ENCODE results near the gene TPBGL. TPM values are rescaled to one million over a fixed set of nuclear protein-coding genes. Genes with fewer than 3 reads are reported as not detected.
A peak's percentile ranks its signal among the peaks of the same experiment; 100 is the strongest.

TPBGL gene
- total and polyA plus RNA-seq, 2 donors: 0.05 to 0.23 TPM

- H3K27me3 ChIP-seq (ENCODE audit: control insufficient read depth in 2 of 2, insufficient read depth in 1 of 2, low read length in 1 of 2): no peaks in the 10 kb centered on the region
- peaks cover 0 to 2% of the 10 kb centered on the region in 2 donors for H3K9me3 ChIP-seq (ENCODE audit: control insufficient read depth in 2 of 2, insufficient read depth in 1 of 2, low read length in 1 of 2)
- no peak for DNase-seq (ENCODE audit: low read depth in 6 of 9, low spot score in 9 of 9)
- H3K27ac ChIP-seq (ENCODE audit: low read depth in 1 of 2, low read length in 1 of 2): no peak overlapping the region
- no peak overlapping the region for H3K4me3 ChIP-seq (ENCODE audit: low read length in 2 of 2)
- peaks cover 16 to 35% of the 10 kb centered on the region in 2 donors for H3K4me1 ChIP-seq (ENCODE audit: control insufficient read depth in 2 of 2, insufficient read depth in 2 of 2, low read length in 2 of 2)
- WGBS: 96% methylated on average over 5 of the region's 5 CpGs
- H3K36me3 ChIP-seq (ENCODE audit: control insufficient read depth in 2 of 2, insufficient read depth in 2 of 2, low read length in 1 of 2): peaks cover 0 to 9% of the 10 kb centered on the region in 2 donors
These were observed 38.7 kb downstream of the TPBGL start for GRCh38 chr11:75279273-75279672.

GRCh38 chr11:75280227-75280701 lies 39.7 kb downstream of the TPBGL start:
- H3K4me3 ChIP-seq (ENCODE audit: low read length in 2 of 2): no peak overlapping the region
- no peak overlapping the region for H3K27ac ChIP-seq (ENCODE audit: low read depth in 1 of 2, low read length in 1 of 2)
- peaks cover 0 to 2% of the 10 kb centered on the region in 2 donors for H3K9me3 ChIP-seq (ENCODE audit: control insufficient read depth in 2 of 2, insufficient read depth in 1 of 2, low read length in 1 of 2)
- peaks cover 14 to 32% of the 10 kb centered on the region in 2 donors for H3K4me1 ChIP-seq (ENCODE audit: control insufficient read depth in 2 of 2, insufficient read depth in 2 of 2, low read length in 2 of 2)
- no peaks in the 10 kb centered on the region for H3K27me3 ChIP-seq (ENCODE audit: control insufficient read depth in 2 of 2, insufficient read depth in 1 of 2, low read length in 1 of 2)
- DNase-seq (ENCODE audit: low read depth in 6 of 9, low spot score in 9 of 9): peak; percentile 46 to 87 (median 72)
- peaks cover 0 to 9% of the 10 kb centered on the region in 2 donors for H3K36me3 ChIP-seq (ENCODE audit: control insufficient read depth in 2 of 2, insufficient read depth in 2 of 2, low read length in 1 of 2)
- WGBS: 38% methylated on average over 9 of the region's 9 CpGs

- Histone ChIP-seq H3K4me3 (ENCODE audit: low read length in 2 of 2) (no peak overlapping the region), H3K27ac (ENCODE audit: low read depth in 1 of 2, low read length in 1 of 2) (no peak overlapping the region), H3K4me1 (ENCODE audit: control insufficient read depth in 2 of 2, insufficient read depth in 2 of 2, low read length in 2 of 2) (peaks cover 13 to 27% of the 10 kb centered on the region in 2 donors), H3K9me3 (ENCODE audit: control insufficient read depth in 2 of 2, insufficient read depth in 1 of 2, low read length in 1 of 2) (peaks cover 0 to 2% of the 10 kb centered on the region in 2 donors), H3K27me3 (ENCODE audit: control insufficient read depth in 2 of 2, insufficient read depth in 1 of 2, low read length in 1 of 2) (no peaks in the 10 kb centered on the region), H3K36me3 (ENCODE audit: control insufficient read depth in 2 of 2, insufficient read depth in 2 of 2, low read length in 1 of 2) (peaks cover 0 to 9% of the 10 kb centered on the region in 2 donors)
- WGBS: 95% methylated on average over 15 of the region's 15 CpGs
- no peak for DNase-seq (ENCODE audit: low read depth in 6 of 9, low spot score in 9 of 9)
These were observed 40.3 kb downstream of the TPBGL start for GRCh38 chr11:75280770-75281468.

DNA sequence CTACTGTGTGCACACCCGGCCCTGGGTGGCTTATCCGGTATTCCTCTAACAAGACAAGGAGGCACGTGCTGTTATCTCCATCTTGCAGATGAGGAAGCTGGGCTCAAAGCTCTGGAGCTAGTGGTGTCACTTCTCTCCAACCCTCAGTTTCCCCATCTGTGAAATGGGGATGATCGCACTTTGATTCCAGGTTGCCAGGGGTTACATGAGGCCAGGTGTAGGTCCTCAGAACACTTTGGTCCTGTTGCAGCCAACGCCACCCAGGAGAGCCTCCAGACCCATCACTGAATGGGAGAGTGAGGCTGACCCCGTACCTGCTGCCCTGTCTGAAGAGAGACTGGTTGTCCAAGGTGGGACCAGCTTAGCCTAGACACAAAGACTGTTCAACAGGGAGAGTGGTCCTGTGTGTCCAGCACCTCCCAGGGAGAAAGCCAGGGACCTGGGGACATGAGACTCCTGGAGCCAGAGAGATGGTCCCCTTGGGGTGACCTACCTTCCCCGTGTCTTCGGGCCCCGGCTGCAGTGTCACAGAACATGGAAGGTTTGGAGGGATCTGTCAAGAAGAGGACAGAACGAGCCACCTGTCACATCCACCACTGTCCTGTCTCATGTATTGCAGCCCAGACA lies 41.0 kb downstream of the TPBGL start:
- H3K36me3 ChIP-seq (ENCODE audit: control insufficient read depth in 2 of 2, insufficient read depth in 2 of 2, low read length in 1 of 2): peaks cover 0 to 9% of the 10 kb centered on the region in 2 donors
- H3K4me1 ChIP-seq (ENCODE audit: control insufficient read depth in 2 of 2, insufficient read depth in 2 of 2, low read length in 2 of 2): peaks cover 7 to 21% of the 10 kb centered on the region in 2 donors
- H3K4me3 ChIP-seq (ENCODE audit: low read length in 2 of 2): no peak overlapping the region
- WGBS: 95% methylated on average over 10 of the region's 10 CpGs
- no peak for DNase-seq (ENCODE audit: low read depth in 6 of 9, low spot score in 9 of 9)
- no peak overlapping the region for H3K27ac ChIP-seq (ENCODE audit: low read depth in 1 of 2, low read length in 1 of 2)
- peaks cover 0 to 2% of the 10 kb centered on the region in 2 donors for H3K9me3 ChIP-seq (ENCODE audit: control insufficient read depth in 2 of 2, insufficient read depth in 1 of 2, low read length in 1 of 2)
- H3K27me3 ChIP-seq (ENCODE audit: control insufficient read depth in 2 of 2, insufficient read depth in 1 of 2, low read length in 1 of 2): no peaks in the 10 kb centered on the region

DNA sequence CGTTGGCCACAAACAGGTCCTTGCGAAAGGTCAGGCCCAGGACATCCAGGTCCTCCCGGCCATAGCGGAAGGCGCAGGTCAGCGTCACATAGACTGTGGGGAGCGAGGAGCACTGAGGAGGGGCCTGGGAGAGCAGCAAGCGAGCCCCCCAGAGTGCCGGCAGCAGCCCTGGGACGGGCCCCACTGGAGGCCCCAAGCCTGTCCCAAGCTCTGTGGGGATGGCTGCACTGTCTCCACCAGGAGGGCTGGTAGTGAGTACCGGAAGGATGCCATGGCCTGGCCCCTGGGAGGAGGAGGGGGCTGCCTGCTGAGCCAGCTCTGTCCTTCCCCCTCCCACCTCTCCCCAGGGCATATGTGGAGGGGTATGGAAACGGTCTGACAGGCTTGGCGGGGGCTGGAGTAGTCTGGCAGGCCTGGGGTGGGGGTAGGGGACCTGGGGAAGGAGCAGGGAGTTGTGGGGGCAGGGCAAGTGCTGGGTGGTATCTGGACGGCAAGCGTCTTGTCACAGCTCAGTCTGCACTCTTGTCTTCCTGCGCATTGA lies 42.9 kb downstream of the TPBGL start:
- H3K4me1 ChIP-seq (ENCODE audit: control insufficient read depth in 2 of 2, insufficient read depth in 2 of 2, low read length in 2 of 2): peaks cover 0 to 6% of the 10 kb centered on the region in 2 donors
- H3K27ac ChIP-seq (ENCODE audit: low read depth in 1 of 2, low read length in 1 of 2): no peak overlapping the region
- 92% methylated on average over 16 of the region's 16 CpGs for WGBS
- H3K36me3 ChIP-seq (ENCODE audit: control insufficient read depth in 2 of 2, insufficient read depth in 2 of 2, low read length in 1 of 2): peaks cover 0 to 2% of the 10 kb centered on the region in 2 donors
- H3K27me3 ChIP-seq (ENCODE audit: control insufficient read depth in 2 of 2, insufficient read depth in 1 of 2, low read length in 1 of 2): no peaks in the 10 kb centered on the region
- H3K9me3 ChIP-seq (ENCODE audit: control insufficient read depth in 2 of 2, insufficient read depth in 1 of 2, low read length in 1 of 2): no peaks in the 10 kb centered on the region
- no peak for DNase-seq (ENCODE audit: low read depth in 6 of 9, low spot score in 9 of 9)
- H3K4me3 ChIP-seq (ENCODE audit: low read length in 2 of 2): no peak overlapping the region

DNA sequence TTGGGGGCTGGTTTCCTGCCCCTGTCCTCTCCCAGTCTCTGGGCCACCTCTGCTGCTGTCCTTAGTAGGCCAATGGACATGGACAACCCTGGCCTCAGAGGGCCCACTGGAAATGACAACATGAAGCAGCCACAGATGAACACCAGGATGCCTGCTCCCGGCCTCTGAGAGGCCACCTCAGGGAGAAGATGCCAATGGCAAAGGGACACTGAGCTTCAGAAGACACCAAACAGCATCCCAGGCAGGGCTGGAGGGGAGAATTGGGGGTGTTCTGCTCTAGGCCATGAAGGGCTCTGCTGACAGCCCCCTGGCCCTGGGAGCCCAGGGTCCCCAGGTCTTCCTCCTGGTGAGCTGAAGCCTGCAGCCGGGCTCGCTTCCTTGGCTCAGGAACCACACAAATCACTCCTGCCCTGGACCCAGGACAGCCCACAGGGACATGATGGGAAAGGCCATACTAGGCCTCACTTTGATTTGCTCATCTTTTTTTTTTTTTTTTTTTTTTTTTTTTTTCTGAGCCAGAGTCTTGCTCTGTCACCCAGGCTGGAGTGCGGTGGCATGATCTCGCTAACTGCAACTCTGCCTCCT lies 45.3 kb downstream of the TPBGL start:
- no peaks in the 10 kb centered on the region for H3K9me3 ChIP-seq (ENCODE audit: control insufficient read depth in 2 of 2, insufficient read depth in 1 of 2, low read length in 1 of 2)
- no peaks in the 10 kb centered on the region for H3K27me3 ChIP-seq (ENCODE audit: control insufficient read depth in 2 of 2, insufficient read depth in 1 of 2, low read length in 1 of 2)
- H3K27ac ChIP-seq (ENCODE audit: low read depth in 1 of 2, low read length in 1 of 2): no peak overlapping the region
- peaks cover 0 to 2% of the 10 kb centered on the region in 2 donors for H3K36me3 ChIP-seq (ENCODE audit: control insufficient read depth in 2 of 2, insufficient read depth in 2 of 2, low read length in 1 of 2)
- no peak overlapping the region for H3K4me3 ChIP-seq (ENCODE audit: low read length in 2 of 2)
- H3K4me1 ChIP-seq (ENCODE audit: control insufficient read depth in 2 of 2, insufficient read depth in 2 of 2, low read length in 2 of 2): no peaks in the 10 kb centered on the region
- 98% methylated on average over 5 of the region's 5 CpGs for WGBS
- DNase-seq (ENCODE audit: low read depth in 6 of 9, low spot score in 9 of 9): no peak

DNA sequence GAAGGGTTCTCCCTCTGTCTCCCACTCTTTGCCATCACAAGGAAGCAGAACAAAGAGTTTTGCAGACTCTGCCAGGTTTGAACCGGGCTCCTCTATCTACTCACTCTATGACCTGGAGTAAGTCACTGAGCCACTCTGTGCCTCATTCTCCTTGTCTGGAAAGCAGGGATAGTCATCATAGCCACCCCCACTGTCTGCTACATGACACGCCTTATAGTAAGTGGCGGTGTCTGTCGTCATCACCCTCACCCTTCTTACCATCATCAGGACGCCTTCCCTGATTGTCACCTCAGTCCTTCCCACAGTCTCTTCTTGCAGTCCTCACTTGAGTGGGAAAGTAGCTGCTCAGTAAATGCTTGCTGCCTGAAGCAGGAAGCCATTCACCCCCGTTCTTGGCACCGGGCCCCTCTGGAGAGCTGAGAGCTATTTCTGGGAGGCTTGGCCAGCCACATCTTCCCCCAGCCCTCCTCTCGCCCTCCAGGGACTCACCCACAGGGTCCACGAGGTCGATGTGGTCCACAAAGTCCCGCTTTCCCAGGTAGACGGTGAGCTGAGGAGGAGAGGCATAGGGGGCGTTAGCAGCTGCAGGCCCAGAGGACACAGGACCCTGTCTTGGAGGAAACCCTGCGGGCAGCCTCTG lies 46.4 kb downstream of the TPBGL start:
- H3K27me3 ChIP-seq (ENCODE audit: control insufficient read depth in 2 of 2, insufficient read depth in 1 of 2, low read length in 1 of 2): no peaks in the 10 kb centered on the region
- H3K9me3 ChIP-seq (ENCODE audit: control insufficient read depth in 2 of 2, insufficient read depth in 1 of 2, low read length in 1 of 2): no peaks in the 10 kb centered on the region
- DNase-seq (ENCODE audit: low read depth in 6 of 9, low spot score in 9 of 9): no peak
- H3K4me3 ChIP-seq (ENCODE audit: low read length in 2 of 2): no peak overlapping the region
- H3K36me3 ChIP-seq (ENCODE audit: control insufficient read depth in 2 of 2, insufficient read depth in 2 of 2, low read length in 1 of 2): peaks cover 0 to 2% of the 10 kb centered on the region in 2 donors
- H3K4me1 ChIP-seq (ENCODE audit: control insufficient read depth in 2 of 2, insufficient read depth in 2 of 2, low read length in 2 of 2): no peaks in the 10 kb centered on the region
- H3K27ac ChIP-seq (ENCODE audit: low read depth in 1 of 2, low read length in 1 of 2): no peak overlapping the region
- WGBS: 90% methylated on average over 14 of the region's 14 CpGs

DNA sequence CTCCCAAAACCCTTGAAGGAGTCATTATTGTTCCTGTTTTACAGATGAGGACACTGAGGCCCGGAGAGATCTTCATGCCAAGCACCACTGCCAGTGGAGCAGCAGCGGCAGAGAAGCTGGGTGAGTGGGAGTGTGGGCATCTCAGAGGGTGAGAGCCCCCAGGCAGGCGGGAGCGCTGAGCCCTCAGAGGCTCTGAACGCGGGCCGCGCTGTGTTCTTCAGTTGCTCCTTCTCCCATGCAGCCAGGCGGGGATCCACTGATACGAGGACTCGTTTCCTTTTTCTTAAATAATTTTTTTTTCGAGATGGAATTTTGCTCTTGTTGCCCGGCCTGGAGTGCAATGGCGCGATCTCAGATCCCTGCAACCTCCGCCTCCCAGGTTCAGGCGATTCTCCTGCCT lies 47.0 kb downstream of the TPBGL start:
- Histone ChIP-seq H3K4me1 (ENCODE audit: control insufficient read depth in 2 of 2, insufficient read depth in 2 of 2, low read length in 2 of 2) (no peaks in the 10 kb centered on the region), H3K27ac (ENCODE audit: low read depth in 1 of 2, low read length in 1 of 2) (no peak overlapping the region), H3K36me3 (ENCODE audit: control insufficient read depth in 2 of 2, insufficient read depth in 2 of 2, low read length in 1 of 2) (peaks cover 0 to 2% of the 10 kb centered on the region in 2 donors), H3K4me3 (ENCODE audit: low read length in 2 of 2) (no peak overlapping the region), H3K9me3 (ENCODE audit: control insufficient read depth in 2 of 2, insufficient read depth in 1 of 2, low read length in 1 of 2) (no peaks in the 10 kb centered on the region), H3K27me3 (ENCODE audit: control insufficient read depth in 2 of 2, insufficient read depth in 1 of 2, low read length in 1 of 2) (no peaks in the 10 kb centered on the region)
- no peak for DNase-seq (ENCODE audit: low read depth in 6 of 9, low spot score in 9 of 9)
- 96% methylated on average over 17 of the region's 17 CpGs for WGBS

- DNase-seq (ENCODE audit: low read depth in 6 of 9, low spot score in 9 of 9): no peak
- H3K27ac ChIP-seq (ENCODE audit: low read depth in 1 of 2, low read length in 1 of 2): no peak overlapping the region
- no peaks in the 10 kb centered on the region for H3K27me3 ChIP-seq (ENCODE audit: control insufficient read depth in 2 of 2, insufficient read depth in 1 of 2, low read length in 1 of 2)
- no peak overlapping the region for H3K4me3 ChIP-seq (ENCODE audit: low read length in 2 of 2)
- WGBS: 98% methylated on average over 6 of the region's 6 CpGs
- H3K36me3 ChIP-seq (ENCODE audit: control insufficient read depth in 2 of 2, insufficient read depth in 2 of 2, low read length in 1 of 2): no peaks in the 10 kb centered on the region
- H3K4me1 ChIP-seq (ENCODE audit: control insufficient read depth in 2 of 2, insufficient read depth in 2 of 2, low read length in 2 of 2): no peaks in the 10 kb centered on the region
- no peaks in the 10 kb centered on the region for H3K9me3 ChIP-seq (ENCODE audit: control insufficient read depth in 2 of 2, insufficient read depth in 1 of 2, low read length in 1 of 2)
These were observed 48.9 kb downstream of the TPBGL start for GRCh38 chr11:75289511-75289760.
